Measurements from ENCODE around the gene NES.

NES gene, protein sequence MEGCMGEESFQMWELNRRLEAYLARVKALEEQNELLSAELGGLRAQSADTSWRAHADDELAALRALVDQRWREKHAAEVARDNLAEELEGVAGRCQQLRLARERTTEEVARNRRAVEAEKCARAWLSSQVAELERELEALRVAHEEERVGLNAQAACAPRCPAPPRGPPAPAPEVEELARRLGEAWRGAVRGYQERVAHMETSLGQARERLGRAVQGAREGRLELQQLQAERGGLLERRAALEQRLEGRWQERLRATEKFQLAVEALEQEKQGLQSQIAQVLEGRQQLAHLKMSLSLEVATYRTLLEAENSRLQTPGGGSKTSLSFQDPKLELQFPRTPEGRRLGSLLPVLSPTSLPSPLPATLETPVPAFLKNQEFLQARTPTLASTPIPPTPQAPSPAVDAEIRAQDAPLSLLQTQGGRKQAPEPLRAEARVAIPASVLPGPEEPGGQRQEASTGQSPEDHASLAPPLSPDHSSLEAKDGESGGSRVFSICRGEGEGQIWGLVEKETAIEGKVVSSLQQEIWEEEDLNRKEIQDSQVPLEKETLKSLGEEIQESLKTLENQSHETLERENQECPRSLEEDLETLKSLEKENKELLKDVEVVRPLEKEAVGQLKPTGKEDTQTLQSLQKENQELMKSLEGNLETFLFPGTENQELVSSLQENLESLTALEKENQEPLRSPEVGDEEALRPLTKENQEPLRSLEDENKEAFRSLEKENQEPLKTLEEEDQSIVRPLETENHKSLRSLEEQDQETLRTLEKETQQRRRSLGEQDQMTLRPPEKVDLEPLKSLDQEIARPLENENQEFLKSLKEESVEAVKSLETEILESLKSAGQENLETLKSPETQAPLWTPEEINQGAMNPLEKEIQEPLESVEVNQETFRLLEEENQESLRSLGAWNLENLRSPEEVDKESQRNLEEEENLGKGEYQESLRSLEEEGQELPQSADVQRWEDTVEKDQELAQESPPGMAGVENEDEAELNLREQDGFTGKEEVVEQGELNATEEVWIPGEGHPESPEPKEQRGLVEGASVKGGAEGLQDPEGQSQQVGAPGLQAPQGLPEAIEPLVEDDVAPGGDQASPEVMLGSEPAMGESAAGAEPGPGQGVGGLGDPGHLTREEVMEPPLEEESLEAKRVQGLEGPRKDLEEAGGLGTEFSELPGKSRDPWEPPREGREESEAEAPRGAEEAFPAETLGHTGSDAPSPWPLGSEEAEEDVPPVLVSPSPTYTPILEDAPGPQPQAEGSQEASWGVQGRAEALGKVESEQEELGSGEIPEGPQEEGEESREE (N-terminal part only)

DNA sequence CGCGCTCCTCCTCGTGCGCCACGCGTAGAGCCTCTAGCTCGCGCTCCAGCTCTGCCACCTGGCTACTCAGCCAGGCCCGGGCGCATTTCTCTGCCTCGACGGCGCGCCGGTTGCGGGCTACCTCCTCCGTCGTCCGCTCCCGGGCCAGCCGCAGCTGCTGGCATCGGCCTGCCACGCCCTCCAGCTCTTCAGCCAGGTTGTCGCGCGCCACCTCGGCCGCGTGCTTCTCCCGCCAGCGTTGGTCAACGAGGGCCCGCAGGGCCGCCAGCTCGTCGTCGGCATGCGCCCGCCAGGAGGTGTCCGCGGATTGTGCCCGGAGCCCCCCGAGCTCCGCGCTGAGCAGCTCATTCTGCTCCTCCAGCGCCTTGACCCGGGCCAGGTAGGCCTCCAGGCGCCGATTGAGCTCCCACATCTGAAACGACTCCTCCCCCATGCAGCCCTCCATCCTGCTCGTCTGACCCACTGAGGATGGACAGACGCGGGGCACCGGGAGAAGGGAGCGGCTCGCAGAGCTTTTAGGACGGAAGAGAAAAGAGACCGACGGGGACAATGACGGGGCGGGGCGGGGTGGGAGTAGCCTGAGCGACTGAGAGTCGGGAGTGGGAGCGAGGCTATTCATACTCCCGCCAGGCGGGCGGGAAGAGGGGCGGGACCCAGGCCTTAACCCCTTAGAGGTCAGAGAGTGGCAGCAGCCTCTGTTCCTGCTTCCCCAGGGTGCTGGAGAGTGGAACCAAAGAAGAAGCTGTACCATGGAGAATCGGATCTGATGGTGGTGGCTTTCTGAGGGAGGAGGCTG lies at the start of gene NES:
Gene NES, minus strand, starts transcription at position 588 of the 796 bp plus-strand sequence. Its CDS starts 143 bp downstream, at position 445.
- DNase-seq, result peak; percentile 41

DNA sequence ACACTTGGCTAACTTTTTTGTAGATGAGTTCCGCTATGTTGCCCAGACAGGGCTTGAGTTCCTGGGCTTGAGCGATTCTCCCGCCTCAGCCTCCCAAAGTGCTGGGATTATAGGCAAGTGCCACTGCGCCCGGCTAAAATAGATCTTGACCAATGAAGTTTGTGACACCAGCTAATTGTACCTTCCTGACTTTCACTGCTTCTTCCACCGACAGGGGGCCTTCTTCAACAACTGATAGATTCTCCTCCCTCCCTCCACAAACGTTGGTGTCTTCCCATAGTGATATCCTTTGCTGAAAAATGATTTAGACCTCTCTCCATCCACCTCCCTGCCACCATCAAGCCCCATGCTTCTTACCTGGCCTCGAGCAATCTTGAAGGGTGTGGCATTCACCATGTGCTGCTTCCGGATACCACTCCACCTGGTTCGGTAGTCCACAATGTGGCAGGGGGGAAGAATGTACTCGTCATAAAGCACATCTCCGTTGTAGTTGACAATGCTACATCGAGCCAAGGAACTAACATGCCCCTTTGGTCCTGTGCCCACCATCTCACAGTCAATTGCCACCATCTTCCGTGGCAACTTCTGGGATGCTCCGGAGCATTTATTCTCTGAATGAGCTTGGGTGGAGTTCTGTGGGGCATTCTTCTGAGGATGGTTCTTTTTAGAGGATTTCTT lies 49.5 kb upstream of the NES start:
- peak; percentile 91 for DNase-seq

DNA sequence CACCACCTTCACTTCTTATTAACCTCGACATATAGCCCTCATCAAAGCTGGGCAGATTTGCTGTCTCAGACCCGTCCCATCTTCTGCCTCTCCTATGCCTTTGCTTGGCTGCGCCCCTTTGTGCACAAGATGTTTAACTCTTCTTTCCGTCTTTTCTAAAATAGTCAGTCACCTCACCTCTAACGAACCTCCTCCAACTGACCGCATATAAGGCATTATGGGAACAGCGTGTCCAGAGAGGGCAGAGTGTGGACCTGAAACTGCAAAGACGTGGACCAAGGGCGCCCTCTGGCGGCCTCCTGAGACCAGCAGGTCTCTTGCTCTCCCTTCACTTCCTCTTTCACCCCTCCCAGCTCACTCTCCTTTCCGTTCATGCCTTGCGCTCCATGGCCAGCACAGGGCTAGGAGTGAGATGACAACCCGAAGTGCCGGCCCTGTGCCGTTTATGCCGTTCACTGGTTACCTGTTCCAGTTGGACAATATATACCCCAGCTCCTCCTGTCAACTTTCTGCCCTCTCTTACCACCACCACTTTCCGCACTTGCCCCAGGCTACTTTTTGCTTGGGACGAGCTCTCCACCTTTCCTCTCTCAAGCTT lies 48.6 kb upstream of the NES start:
- peak; percentile 95 for DNase-seq

DNA sequence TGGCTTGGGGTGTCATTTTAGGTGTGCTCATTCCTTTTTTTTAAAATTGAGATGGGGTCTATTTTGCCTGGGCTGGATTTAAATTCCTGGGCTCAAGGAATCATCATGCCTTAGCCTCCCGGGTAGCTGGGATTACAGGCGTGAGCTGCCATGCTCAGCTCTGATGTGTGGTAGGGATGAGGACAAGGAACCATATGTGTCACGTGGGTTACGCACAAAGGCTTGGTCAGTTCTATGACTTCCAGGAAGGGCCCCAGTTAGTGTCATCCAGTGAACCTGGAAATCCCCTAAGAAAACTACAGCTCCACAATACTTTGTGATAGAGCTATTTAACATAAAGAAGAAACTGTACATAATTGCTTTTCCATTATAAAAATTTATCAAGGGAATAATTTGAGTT lies 44.3 kb upstream of the NES start:
- DNase-seq, result no peak

DNA sequence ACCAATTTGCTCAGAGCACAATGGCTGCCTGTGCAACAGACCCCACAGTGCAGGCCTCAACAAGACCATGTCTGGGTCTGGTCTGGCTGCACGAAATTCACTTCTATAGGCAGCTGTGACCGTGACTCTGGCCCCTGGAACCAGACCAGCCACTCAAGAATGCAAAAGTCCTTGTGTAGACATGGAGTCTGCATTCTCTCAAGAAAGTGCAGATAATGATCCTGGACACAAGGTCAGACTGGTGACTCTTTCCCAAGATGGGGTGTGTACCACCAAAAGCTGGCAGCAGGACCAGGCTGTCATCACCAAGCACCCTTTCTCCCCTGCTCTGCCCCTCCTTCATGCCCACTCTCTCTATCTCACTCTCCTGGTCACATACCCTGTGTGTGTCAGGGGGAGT lies 43.9 kb upstream of the NES start:
- DNase-seq, result no peak

DNA sequence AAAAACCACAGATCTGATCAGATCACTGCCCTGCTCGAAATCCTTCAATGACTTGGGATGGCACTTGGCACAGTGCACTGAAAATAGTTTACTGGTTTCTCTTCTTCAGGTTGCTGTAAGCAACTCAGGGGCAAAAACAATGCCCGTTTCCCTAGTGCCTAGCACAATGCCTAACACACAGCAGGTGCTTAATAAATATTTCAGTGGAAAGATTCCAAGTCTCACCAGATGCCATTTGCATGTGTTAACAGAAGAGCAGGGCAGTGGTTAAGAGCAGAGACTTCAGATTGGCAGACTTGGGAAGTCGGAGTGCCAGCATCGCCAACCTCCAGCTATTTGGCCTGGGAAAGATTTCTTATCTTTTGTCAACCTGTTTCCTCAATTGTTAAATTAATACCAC lies 40.1 kb upstream of the NES start:
- DNase-seq, result no peak

DNA sequence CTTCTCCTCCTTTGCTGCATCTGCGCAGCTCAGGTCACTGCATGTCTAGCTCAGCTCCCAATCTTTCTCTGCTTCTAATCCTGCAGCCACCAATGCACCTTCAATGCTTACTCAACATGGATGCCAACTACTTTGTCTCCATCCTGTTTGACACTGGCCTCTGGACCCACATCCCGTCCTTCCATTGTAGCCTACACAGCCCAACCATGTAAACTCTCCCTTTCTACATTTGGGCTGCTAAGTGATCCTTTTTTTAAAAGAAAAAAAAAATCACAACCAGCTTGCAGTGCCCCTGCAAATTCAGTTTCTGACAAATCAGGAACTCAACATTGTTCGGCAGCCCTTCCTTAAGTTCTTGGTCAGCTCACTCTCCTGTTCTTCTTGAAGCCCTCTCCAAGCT lies 37.6 kb upstream of the NES start:
- no peak for DNase-seq

DNA sequence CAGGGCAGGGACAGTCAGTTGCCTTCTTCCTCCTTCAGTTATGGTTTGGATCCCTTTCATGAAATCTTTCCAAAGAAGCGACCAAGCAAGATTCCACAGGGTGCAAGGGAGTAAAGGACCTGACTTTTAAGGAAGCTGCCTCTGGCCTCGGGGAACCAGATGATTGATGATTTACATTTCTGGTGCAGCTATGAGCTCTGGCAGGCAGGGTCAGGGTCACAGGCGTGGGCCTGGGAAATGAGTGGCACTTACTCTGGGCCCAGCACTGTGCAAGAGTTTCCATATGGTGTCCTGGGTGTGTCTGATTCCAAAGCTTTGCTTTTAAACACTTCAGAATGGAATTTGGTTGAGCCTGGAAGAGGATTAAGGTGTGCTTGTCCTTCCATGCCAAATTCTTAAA lies 35.4 kb upstream of the NES start:
- no peak for DNase-seq

DNA sequence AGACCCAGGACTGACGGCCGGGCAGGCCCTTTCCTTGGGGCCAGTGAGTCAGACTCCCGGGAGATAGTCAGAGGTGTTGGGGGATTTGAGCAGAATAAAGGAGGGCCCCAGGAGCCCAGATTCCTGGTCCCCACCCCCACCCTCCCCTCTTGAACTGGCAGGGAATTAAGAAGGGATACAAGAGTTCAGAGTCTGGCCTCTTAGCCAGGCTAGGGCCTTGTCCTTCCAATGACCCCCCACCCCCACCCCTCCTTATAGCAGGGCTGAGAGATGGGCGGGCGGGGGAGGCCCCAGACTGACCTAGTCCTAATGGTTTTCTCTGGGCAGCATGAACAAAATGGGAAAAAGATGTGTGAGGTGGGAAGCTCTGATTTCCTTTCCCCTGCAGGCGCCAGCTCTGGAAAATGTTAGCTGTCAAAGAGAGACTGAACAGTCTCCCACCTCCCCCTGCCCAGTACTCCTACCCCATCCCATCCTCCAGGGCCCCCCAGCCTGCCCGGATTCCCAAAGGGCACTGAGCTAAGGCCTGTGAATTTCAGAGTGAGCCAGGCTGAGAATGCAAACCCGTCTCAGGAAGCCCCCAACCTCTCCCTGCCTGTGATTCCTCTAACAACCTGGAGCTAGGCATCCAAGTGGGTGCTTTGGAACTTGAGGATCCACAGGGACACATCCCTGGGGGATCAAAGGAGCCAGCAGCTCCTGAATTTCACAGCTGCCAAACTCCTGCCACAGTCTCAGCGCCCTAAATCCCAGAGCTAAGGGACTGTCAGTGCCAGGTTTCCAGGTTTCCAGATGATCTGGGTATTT lies 34.0 kb upstream of the NES start:
- no peak for DNase-seq

DNA sequence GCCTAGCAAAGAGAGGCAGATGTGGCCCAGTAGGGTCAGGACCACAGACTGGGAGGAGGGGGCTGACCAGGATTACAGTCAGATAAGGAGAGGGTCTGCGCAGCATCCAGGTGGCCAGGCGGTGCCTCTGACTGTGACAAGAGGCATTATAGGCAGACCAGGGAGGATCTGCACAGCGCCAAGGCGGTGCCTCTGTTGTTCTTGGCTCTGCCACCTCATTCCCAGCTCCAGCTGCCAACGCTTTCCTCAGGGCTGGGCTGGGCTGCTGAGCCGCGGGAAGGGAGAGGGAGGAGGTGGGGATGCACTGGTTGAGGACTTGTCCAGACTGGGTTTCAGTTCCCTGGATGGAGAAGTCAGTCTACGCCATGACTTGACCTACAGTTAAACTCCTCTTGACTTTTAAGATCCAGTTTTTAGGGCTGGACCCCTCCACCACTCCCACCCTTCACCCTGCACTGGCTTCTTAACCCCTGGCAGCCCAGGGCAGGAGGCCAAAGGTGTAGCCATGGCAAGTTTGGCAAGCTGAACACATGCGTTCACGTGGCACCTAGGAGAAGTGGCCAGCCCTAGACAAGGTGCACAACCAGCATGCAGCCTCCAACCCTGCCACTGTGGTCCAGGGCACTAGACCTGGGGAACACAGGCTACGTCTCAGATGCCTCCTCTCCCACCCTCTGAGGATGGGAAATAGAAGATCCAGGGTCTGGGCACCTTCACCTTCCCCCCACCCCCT lies 32.7 kb upstream of the NES start:
- no peak for DNase-seq

DNA sequence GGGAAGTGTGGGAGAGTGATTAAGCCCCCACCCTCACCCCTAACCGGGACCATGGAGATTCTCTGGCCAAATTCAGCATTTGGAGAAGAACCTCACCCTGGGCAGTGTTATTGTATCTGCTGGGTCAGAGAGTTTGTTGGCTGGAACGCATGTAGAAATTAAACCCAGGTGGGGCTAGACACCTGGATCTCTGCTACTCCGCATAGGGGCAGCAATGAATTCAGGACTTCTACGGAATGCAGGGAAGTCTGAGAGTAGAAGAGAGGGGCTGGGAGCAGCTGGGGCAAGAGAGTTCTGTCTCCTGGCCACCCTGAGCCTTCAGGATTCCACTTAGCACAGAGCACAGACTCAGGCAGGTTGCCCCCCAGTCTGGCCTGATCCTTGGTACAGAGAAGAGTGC lies 31.8 kb upstream of the NES start:
- no peak for DNase-seq

DNA sequence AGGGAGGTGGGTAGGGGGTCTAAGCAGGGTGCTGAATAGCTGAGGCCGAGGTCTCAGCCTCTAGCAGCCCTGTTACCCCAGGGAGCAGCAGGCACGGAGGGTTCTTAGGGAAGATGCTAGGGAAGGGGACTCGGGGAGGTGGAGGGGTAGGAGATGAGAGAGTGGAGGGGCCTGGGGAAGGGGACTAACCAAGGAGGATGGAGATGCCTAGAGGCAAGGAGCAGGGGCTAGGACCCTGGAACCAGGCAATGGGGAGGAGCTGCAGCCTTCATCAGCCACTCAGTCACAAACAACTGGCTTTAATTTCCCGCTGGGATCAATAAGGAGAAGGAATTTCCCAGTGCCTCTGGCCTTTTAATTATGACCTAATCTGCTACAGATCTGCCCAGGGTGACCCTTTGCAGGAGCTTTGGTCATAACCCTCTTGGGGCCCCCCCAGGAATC lies 31.0 kb upstream of the NES start:
- no peak for DNase-seq

DNA sequence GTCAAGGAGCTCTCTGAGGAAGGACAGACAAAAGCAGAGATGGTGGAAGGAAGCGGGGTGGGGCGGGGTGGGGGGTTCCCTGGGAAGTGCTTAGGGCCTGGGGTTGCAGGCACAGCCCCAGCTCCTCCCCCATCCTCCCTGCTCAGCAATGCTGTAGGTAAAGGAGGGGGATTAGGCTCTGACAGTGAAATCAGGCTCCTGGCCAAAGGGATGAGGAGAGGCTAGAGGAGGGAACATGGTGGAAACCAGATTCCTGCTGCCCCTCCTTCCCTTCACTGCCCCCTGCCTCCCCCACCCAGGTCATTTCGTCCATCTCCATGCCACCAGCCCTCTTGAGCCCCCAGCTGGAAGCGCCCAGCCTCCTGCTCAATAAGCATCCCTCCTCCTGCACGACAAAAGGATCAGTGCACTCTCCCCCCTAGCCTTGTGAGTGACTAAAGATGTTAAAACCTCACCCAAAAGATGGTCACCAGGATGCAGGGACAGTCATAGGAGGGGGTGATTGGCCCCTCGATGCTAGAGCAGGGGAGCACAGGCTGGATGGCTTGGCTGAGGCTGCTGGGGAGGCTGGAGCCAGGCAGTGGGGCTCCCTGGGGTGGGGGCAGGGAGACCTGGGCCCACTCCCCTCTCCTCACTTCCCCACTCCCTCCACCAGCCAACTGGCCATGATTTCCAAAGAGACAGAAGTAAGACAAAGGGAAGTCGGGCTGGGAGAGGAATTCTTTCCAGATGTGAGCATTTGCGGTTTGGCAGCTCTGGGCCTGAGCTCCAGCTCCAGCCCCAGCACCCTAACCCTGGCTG lies 30.4 kb upstream of the NES start:
- no peak for DNase-seq

DNA sequence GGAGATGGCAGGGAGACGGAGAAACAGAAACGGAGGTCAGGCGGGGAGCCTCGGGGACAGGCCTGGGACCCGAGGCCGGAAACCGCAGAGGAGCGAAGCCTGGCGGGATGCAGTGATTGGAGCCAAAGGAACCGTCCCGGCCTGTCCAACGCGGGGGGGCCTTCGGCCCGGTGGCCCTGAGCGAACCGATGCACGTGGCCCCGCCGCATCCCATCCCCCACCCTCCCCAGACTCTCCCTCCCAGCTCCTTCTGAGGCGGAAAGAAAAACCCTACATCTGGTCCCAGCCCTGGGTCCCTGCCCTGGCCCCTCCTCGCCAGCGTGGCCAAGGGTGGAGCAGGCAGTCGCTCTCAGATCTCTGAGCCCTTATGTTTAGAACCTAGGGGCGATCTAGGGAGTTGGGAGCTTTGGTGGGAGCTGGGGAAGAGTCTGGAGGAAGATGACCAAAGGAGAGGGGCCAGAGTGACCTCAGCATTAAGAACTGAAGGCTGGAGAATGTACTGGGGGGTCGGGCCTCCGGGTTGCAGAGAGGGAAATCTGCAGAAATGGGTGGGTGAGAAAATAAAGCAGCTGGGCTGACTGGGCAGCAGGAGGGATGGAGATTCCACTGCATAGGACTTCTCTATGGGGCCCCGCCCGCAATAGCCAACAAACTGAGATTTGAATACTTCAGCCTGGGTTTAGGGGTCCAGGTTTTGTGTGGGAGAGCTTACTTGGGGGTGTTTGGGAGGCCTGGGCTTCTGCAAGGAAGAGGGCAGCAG lies 29.6 kb upstream of the NES start:
- DNase-seq, result peak; percentile 35

DNA sequence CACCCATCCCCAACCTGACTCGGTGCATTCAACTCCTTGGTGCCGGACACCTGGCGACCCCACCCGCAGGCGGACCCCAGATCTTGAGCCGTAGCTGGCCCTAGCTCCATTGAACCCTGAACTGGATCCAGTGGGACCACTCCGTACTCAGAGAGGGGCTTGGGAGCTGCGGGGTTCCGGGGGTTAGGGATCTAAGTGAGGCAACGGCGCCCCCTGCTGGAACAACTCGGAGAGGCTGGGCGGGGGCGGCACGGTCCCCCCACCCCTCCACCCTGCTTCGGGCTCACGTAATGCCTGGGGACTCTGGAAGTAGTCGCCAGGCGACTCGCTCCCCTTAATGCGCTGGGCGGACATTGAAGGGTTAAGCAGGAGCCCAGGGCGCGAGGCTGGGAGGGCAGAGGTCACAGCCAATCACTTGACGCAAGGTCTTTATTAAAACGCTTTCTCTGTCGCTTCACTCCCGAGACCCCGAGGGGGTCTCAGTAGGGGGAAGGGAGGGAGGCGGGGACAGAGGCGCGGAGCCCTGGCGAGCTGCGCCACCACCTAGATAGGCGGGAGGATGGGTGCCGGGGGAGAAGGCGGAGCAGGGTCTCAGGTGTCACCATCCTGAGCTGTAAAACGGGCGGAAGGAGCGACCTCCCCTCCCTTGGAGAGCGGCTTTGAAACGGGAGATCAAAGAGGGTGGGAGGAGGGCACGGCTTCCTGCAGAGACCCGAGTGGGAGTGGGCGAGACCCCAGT lies 28.9 kb upstream of the NES start:
- DNase-seq, result peak; percentile 71

DNA sequence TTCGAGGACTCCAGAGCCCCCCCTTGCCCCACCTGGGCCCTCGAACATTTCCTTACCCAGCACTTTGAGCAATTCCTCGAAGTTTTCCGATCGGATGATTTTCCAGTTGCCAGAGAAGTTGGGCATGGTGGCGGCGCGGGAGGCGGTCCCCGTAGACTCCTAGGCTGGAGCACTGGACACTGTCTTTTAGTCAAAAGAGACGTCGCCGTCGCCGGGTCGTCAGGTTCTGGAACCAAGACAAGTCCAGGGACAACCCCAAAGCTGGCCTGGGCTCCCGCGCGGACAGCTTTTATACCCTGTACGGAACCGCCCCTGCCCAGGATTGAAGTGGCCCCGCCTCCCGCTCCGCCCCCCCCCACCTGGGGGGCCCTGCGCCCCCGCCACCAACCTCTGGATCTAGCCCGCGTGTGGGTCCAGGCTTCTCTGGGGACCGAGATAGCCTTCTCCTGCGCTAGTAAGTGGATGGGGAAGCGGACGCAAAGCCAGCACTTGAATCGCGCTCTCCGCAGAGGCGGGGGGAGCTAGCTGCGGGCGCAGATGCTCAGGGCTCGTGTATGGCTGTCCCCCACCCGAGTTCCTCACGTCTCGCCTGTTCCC lies 28.2 kb upstream of the NES start, which contains the start of gene CRABP2:
Gene CRABP2, minus strand, starts transcription at position 263 of the 597 bp plus-strand sequence. Its CDS starts 137 bp downstream, at position 126.
- peak; percentile 52 for DNase-seq

DNA sequence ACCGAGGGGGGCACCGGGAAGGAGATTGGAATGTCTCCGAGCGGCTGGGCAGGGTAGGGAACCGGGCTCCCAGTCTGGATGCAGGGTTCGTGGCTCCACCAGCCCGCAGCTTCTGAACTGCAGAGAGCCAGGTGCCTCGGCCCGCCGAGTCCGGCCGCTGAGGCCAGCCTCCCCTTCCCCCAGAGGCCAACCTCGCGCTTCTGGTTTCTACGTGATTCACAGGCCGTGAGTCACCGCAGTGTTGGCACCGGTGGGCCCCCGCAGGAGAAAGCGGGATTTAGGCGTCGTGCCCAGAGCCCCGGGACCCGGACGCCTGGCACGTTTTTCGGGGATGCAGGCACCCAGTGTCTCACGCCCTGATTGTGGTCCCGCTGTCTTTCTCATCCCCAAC lies 27.7 kb upstream of the NES start:
- DNase-seq, result no peak

Measured in hematopoietic multipotent progenitor cell treated with erythropoietin and hydrocortisone succinate and interleukin-3 and kit ligand, for 4 days (in vitro differentiated cells).